GM18870 (cell line): Measurements from ENCODE around the gene GTF2F2.

Experiments used
- ATAC-seq: cut with Tn5 transposase; IDR thresholded peaks from one replicate; pipeline ENCODE4 v1.9.1; 2021; ENCODE audit warnings: moderate library complexity; ENCODE audit not compliant: unreplicated experiment

The GTF2F2 gene

DNA sequence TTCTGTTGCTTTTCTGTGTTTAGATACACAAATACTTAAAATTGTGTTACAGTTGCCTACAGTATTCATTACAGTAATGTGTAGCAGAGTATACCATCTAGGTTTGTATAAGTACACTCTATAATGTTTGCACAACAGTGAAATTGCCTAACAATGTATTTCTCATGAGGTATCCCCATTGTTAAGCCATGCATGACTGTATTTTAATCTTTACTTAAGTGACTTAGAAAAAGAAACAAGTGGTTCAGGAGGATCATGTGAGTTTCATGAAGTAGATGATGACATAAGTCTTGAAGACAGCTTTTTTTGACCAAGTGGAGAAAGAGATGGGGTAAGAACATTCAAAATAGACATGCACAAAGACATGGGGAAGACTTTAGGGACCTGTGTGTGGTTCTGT is 88.9 kb downstream of the GTF2F2 start:
- ATAC-seq = no peak

DNA sequence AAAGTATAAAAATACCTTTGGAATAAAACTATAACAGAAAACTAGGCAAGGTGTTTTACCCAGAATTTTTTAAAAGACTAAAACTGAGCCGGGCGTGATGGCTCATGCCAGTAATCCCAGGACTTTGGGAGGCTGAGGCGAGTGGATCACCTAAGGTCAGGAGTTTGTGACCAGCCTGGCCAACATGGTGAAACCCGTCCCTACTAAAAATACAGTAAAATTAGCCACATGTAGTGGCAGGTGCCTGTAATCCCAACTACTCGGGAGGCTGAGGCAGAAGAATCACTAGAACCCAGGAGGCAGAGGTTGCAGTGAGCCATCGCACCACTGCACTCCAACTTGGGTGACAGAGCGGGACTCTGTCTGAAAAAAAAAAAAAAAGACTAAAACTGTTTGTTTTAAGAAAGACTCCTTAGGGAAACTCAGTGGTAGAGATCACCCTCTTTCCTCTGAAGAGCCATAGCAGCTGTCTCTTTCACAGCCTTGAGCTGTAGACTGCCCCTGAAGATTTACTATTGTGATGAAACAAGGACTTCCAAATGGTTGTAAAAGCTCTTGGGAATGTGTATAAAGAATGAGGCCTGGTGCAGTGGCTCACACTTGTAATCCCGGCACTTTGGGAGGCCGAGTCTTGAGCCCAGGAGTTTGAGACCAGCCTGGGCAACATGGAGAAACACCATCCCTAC is 95.2 kb downstream of the GTF2F2 start:
- ATAC-seq = no peak

DNA sequence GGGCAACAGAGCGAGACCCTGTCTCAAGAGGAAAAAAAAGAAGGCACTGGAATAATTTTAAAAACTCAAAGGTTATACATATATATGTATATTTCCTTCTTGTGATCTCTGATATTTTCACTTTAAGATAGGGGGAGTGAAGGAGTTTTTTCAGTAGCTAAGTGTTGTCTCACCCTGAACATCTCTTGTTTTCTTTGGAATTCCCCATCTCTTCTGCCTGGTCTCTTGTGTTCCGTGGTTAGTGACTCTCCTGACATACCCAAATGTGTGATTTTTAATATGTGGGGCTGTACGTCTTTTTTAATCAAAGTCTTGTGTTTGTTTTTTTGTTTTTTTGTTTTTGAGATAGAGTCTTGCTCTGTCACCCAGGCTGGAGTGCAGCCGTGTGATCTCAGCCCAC is 95.9 kb downstream of the GTF2F2 start:
- no peak for ATAC-seq

DNA sequence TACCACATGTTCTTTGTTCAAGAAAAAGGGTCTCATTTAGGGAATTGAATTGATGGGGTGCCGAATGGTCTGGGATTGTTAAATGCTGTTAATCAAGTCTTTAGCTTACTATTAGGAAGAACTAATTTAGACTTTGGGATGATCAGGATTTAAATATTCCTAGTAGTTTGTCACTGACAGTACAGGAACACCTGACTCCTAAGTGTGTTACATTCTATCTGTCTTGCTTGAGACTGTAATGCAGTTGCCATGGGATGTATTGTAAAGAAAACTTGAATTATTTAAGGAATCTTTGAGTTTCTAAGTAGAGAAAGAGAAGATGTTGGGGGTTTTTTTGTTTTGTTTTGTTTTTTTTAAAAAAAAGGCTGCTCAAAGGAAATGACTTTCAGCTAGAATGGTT is 98.4 kb downstream of the GTF2F2 start:
- no peak for ATAC-seq

DNA sequence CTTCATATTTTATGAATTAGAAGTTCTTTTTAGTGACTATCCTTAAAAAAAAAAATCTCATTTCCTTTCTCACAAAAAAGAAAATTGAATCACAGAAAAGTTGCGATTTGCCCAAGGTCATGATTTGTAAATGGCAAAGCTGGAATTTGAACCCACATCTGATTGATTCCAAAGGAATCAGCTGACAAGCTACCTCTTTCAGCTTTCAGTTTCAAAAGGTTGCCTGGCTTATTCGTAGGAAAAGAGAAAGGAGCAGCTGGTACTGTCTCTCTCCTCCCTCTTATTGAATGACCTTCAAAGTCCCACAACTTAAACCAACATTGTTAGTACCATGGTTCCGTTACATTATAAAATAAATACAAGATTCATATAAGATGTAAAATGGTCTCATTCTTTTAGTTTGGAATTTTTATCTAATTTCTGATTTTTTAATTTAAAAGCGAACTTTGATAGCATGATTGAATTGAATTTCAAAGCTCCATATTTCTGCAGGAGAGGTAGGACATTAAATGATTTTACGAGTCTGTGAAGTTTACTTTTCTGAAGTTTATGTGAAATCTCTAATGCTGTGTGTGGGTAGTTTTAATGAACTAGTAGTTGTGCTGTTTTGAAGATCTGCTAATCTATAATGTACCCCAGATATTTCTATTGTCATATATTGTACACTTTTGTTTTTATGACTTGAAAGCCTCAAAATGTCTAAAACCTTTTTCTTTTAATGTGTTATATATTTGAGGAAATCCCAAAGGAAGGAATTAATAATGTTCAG is 99.0 kb downstream of the GTF2F2 start:
- ATAC-seq = no peak

DNA sequence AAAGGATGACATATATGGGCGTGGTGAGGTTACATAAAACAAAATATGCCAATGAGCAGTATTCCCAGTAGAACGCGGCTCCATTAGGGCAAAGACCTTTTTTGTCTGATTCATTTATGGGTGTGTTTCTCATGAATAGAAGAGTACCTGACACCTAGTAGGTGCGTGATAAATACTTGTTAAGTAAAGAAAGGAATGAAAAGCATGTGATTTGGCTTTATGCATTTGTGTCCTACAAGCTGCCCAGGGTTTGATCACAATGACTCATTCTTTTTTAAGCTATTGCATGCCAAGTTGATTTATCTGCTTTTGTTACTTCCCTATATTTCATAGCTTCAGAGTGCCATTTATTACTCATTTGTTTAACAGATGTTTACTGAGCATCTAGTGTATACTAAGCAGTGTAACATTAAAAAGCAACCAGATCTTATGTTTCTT is 99.6 kb downstream of the GTF2F2 start:
- ATAC-seq = no peak

DNA sequence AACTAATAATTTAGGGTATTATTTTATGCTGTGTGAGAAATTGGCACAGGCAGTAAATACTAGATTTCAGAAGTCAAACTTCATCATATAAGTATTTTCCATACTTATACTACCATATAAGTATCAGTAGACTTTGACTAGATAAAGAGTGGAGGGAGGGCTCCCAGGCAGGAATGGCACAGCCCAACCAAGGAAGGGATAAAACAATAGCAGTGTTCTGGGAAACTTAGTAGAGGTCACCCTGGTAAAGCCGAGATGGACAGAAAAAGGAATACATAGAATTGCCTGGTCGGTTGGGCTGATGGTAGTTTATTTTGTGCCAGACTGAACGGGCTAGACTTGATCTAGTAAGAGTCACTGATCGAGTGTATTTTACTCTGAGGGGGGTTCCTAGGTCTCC is 100.1 kb downstream of the GTF2F2 start:
- ATAC-seq = no peak

DNA sequence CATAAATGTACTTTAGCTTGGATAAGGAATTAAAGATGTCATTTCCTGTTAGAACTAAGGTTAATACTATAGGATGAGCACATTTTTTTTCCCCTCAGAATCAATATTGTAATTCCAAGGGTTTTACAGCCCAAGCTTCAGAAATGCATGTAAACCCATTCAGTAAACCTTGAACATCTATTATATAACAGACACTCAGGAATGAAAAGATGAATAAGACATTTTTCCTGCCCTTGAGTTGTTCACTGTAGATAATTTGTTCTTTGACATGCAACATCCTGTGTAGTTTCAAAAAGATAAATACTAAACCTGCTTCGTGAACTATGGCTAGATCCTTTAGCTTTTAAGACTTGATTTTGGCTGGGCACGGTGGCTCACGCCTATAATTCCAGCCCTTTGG is 102.2 kb downstream of the GTF2F2 start:
- no peak for ATAC-seq

DNA sequence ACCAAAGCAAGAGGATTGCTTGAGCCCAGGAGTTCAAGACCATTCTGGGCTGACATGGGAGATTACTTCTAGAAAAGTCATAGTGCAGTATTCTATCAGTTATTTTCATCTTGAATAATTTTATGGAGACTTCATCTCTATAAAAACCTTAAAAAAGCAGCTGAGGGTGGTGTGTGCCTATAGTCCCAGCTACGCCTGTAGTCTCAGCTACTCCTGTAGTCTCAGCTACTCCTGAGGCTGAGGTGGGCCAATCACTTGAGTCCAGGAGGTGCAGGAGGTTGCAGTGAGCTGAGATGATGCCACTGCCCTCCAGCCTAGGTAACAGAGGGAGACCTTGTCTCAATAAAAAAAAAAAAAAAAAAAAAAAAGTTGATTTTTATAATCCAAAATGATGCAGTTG is 102.6 kb downstream of the GTF2F2 start:
- ATAC-seq = no peak

DNA sequence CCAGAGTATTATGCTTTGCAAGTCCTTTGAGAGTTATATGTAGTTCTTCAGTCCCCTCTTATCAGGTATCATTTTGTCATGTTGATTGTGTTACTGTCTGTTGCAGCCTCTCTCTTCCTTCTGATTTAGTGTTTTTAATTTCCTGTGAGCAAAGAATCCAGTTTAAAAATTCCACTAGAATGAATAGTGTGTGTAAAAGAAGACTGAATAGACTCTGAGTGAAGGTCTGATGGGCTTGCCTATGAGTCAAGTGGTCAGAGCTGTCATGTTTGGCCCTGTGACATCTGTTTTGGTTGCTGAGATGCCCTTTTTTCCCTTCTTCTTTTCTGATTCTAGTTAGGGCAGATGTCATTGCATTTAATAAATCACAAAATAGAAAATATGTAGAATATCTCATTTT is 103.9 kb downstream of the GTF2F2 start:
- no peak for ATAC-seq

DNA sequence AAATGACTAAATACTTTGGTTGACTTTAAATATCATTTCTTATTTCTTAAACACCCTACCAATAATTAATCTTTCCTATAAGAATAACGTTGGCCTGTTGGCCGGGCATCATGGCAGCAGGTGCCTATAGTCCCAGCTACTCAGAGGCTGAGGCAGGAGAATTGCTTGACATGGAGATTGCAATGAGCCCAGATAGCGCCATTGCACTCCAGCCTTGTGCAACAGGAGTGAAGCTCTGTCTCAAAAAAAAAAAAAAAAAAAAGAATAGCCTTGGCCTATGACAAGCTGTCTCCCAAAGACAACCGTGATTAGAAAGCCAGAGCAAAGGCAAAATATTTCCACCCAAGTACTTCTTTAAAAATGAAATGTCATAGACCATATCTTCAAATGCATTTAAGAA is 105.1 kb downstream of the GTF2F2 start:
- no peak for ATAC-seq

DNA sequence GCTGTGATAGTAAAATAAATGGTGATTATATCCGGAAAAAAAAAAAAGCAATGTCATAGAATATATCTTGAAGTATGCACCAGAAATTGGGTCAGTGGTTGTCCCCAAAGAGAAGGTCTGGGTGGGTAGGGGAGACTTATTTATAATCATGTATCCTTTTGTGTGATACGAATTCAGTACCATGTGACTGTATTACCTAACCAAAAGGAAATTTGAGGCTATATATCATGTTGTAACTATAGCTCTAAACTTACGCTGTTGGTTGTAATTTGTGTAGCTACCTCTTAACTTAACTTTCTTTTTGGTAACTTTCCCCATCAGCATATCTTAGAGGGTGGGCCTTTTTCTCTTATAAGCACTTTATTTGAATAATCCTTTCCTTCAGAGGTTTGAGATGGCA is 105.7 kb downstream of the GTF2F2 start:
- ATAC-seq = no peak

DNA sequence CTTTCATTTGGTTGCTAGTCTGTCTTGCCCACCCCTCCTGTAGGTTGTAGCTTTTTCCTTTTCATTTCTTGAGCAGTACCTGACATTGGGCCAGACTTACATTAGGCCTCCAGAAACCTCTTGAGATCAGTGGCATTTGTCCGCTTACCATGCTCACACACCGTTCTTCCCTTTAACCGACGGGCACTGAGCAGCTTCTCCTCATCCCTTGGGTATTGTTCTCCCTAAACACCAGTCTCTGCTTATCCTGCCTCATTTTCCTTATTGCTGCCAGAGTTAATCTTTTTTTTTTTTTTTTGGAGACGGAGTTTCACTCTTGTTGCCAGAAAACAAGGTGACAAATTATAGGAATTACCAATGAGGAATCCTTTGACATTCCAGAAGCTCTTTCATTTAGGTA is 107.7 kb downstream of the GTF2F2 start:
- ATAC-seq = no peak

DNA sequence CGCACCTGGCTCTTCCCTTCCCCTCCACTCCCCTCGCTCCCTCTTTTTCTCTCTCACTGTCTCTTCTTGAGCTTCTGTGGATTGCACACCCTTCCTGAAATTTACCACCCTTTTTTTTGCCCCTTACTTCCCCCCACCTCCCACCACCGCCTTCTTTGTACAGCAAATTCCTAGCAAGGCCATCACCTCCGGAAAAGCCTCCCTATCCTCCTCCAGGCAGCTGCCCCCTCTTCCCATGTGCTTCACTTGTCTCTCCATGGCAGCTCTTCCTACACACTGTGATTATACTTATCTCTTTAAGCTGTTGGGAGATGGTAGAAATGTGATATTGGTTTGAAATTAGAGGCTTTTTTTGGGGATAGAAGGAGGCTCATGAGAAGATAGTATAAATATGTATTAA is 108.9 kb downstream of the GTF2F2 start:
- ATAC-seq = no peak

DNA sequence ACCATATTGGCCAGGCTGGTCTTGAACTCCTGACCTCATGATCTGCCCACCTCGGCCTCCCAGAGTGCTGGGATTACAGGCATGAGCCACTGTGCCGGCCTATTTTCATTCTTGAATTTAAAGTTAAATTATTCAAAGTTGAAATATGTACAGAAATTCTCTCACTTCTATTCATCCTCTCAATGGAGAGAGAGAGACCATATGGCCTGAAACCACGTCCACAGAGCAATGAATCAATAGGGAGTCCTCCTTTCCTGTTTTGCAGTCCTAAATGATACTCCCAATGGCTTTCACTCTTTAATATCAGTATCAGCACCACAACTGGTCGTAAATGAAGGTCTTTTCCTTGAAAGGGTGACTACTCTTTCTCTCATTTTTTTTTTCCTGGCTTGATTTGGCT is 111.0 kb downstream of the GTF2F2 start:
- ATAC-seq = no peak

DNA sequence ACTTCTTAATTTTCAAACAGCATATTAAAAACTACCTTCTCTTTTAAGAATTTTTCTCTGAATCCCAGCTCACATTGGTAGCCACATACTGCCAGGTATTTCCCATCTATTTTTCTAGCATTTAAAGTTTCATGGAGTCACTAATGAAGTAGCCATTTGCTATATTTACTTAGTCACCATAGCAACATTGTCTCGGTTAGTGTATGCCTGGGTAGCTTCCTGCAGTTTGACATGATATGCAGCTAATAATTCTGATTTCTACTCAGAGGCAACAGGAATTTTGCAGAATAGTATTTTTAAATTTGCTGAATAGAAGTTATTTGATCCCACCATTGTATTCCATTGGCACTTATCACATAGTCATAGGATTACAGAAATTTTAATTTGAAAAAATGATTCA is 111.4 kb downstream of the GTF2F2 start:
- no peak for ATAC-seq

DNA sequence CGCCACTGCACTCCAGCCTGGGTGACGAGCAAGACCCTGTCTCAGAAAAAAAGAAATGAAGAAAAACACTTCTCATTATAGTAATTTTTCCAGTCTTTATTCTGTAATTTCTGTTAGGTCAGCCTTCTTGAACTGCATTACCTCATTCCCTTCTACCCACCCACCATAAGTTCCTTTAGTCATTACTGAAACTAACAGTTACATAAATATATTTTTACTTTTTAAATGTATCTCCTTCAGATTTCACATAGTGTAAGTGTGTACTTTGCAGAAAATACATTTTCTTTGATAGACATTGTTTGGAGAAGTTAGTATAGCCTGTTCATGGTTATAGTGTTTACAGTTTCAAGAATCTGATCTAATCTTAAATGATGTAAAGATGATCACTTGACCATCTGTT is 112.3 kb downstream of the GTF2F2 start:
- no peak for ATAC-seq

DNA sequence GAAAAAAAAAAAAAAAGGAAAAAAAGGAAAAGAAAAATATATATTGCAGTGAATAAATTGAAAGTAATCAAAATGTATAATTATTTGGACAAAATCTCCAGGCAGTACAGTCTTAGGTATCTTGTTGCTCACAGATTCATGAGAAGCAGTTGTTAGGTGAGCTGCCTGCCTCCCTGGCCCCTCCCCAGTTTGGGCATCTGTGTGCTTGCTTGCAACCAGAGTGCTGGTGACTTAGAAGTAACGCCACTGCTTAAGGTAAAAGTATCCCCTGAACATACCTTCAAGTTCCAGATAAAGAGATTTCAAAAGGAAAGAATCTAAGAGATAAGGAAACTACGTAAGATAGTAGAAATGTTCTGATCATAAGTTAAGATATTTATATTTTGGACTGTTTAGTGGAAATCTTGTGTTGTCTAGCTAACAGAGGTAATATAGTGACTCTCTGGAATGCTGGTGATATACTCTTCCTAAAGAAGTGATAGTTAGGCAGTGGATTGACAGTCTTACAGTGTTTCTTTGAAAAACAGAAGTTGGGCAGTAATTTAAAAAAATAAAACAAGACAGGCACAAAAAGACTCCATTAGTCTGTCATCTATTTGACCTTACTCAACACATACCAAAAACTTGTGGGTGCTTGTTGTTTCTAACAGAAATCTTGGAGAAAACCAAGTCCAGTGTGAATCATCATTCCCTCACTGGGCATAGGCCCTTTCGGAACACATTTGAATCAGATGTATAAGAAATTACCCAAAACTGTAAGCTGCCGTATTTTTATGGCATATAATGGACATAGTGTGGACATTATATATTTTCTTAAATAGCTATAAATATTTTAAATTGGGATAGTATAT is 118.9 kb downstream of the GTF2F2 start:
- ATAC-seq = no peak

DNA sequence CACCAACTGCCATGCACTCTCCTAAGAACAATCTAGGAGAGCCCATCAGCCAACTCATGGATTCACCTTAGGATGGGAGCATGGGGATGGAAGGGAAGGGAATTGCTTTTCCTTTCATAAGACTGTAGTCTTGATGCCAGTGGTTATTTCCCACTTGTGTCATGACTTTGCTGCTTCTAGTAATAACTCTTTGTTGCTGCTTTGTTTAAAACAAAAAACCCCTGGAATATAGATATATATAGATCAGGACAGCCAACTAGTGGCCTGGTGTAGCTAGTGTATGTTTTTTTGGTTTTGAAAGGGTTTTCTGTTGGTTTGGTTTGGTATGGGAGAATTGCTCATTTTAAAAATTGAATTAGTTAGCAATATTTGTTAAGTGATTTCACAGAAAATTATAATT is 119.8 kb downstream of the GTF2F2 start:
- ATAC-seq = no peak

DNA sequence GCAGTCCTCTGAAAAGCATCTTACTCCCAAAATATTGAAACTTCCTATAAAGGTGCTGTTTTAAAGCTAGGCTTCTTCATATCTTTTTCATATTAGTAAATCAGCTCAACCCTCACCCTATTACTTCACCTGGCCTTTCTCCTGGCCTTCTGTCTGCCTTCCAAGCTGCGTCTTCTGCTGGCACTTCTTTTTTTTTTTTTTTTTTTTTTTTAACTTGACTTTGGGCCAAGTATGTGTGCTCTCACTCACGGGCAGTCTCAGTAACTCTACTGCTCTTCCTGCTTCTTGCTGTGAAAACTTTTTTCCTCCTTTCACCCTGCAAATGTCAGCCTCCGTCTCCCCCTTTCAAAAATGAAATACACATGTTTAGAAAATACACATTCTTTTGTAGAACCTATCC is 121.8 kb downstream of the GTF2F2 start:
- no peak for ATAC-seq

DNA sequence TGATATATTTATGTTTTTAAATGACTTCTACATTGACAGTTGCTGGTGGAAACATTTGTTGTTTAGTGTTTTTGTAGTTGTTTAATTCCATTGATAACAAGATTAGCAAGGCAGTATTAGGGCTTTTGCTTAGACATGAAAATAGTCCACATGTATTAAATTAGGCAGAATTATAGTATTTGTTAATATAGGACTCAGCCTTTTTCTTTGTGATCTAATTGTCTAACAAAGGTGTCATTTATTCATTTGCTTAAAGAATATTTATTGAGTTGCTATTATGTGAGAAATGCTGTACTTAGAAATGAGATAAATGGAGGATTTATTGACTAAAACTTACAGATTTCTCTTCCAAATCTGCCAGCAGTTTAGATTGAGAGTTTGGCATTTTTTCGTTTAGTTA is 122.2 kb downstream of the GTF2F2 start:
- no peak for ATAC-seq

DNA sequence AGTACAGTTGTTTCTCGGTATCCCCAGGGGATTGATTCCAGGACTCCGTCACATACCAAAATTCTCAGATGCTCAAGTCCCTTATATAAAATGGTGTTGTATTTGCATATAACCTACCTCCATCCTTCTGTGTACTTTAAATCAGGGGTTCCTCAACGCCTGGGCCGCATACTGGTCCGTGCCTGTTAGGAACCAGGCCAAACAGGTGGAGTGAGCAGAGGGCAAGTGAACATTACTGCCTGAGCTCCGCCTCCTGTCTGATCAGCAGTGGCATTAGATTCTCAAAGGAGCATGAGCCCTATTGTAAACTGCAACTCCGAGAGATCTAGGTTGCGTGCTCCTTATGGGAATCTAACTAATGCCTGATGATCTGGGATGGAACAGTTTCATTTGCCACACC is 122.8 kb downstream of the GTF2F2 start:
- no peak for ATAC-seq
